D721Med (cell line): ENCODE data around the gene RAB33B.
A peak's percentile ranks its signal among the peaks of the same experiment; 100 is the strongest.
"Not testable (repeated sequence)": the region's sequence is repeated elsewhere in the genome, so short reads cannot be mapped to it uniquely, and the experiment has no call there.

ENCODE experiments used
- DNase-seq: peaks from one replicate; pipeline ENCODE4 v3.0.0; 2011; ENCODE audit warnings: low spot score; ENCODE audit not compliant: insufficient read length
- FAIRE-seq: peaks from 2 replicates; lab custom pipeline; 2011; peaks lifted over from hg19 to GRCh38; lab: Jason Lieb, UNC
- TF ChIP-seq, protein P1 (sequence below): IDR thresholded peaks from 2 replicates; pipeline ENCODE4 v1.5.1; 2012; ENCODE audit warnings: mild to moderate bottlenecking, control low read depth; ENCODE audit not compliant: insufficient read depth; ENCODE audit errors: missing control alignments

The RAB33B gene

DNA sequence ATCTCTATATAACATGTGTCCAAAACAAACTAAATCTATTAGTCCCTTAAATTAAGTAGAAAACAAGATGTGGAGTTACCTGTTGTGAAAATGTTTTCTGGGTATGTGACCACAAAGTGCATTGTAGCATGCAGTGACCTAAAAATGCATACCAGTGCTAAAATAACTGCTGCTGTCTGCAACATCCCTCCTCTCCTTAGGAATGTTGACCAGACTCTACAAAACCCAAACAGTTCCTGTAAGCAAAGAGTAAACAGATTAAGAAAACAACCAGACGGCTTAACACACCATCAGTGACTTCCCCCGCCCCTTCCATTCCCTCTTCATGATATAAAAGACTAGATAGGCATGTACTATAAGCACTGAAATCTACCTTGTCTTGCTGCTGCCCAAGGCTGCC is 15.8 kb upstream of the RAB33B start:
- TF ChIP-seq, protein P1, sequence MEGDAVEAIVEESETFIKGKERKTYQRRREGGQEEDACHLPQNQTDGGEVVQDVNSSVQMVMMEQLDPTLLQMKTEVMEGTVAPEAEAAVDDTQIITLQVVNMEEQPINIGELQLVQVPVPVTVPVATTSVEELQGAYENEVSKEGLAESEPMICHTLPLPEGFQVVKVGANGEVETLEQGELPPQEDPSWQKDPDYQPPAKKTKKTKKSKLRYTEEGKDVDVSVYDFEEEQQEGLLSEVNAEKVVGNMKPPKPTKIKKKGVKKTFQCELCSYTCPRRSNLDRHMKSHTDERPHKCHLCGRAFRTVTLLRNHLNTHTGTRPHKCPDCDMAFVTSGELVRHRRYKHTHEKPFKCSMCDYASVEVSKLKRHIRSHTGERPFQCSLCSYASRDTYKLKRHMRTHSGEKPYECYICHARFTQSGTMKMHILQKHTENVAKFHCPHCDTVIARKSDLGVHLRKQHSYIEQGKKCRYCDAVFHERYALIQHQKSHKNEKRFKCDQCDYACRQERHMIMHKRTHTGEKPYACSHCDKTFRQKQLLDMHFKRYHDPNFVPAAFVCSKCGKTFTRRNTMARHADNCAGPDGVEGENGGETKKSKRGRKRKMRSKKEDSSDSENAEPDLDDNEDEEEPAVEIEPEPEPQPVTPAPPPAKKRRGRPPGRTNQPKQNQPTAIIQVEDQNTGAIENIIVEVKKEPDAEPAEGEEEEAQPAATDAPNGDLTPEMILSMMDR: no peak
- DNase-seq: no peak
- FAIRE-seq: no peak

DNA sequence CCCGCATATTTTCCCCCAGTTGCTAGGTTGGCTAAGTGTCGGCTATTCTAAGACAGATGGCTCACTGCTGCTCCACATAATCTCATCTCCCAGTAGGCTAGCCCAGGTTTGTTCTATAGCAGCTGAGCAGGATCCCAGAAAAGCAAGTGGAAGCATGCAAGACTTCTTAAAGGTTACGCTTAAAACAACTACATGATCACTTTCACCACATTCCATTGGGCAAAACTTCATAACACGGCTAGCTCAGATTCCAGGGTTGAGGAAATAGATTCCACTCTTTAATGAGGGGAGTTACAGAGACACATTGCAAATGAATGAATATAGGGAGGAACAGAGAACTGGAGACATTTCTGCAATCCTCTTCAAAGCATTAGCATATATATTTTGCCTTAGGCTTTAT is 12.9 kb upstream of the RAB33B start:
- FAIRE-seq (no peak), DNase-seq (no peak)
- TF ChIP-seq, protein P1: no peak

DNA sequence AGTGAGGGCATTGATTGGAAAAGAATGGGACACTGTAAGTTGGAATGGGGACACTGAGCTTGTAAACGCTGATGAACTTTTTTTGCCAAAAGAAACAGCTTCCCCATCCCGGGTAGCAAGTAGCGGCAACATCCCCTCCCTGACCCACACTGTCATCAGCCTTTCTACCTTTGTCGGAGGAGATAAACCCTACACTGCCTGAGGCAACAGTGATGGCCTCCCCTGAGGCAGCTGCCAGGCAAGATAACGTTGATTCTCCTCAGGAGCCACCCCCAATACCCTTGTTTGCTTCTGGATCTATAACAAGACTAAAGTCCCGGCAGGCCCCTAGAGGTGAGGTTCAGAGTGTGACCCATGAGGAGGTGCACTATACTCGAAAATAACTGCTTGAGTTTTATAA is 10.3 kb upstream of the RAB33B start:
- FAIRE-seq (no peak), DNase-seq (no peak)
- TF ChIP-seq, protein P1: no peak

DNA sequence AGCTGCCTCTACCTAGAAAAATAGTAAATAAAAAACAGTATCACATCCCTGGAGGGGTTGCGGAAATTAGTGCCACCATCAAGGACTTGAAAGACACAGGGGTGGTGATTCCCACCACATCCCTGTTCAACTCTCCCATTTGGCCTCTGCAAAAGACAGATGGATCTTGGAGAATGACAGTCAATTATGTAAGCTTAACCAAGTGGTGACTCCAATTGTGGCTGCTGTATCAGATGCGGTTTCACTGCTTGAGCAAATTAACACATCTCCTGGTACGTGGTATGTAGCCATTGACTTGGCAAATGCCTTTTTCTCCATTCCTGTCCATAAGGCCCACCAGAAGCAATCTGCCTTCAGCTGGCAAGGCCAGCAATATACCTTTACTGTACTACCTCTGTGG is 9.0 kb upstream of the RAB33B start:
- FAIRE-seq, DNase-seq: not testable (repeated sequence)

DNA sequence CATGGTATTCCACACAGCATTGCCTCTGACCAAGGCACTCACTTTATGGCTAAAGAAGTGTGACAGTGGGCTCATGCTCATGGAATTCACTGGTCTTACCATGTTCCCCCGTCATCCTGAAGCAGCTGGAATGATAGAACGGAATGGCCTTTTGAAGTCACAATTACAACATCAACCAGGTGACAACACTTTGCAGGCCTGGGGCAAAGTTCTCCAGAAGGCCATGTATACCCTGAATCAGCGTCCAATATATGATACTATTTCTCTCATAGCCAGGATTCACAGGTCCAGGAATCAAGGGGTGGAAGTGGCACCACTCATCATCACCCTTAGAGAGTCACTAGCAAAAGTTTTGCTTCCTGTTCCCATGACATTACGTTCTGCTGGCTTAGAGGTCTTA is 6.8 kb upstream of the RAB33B start:
- not testable (repeated sequence) for DNase-seq, FAIRE-seq

DNA sequence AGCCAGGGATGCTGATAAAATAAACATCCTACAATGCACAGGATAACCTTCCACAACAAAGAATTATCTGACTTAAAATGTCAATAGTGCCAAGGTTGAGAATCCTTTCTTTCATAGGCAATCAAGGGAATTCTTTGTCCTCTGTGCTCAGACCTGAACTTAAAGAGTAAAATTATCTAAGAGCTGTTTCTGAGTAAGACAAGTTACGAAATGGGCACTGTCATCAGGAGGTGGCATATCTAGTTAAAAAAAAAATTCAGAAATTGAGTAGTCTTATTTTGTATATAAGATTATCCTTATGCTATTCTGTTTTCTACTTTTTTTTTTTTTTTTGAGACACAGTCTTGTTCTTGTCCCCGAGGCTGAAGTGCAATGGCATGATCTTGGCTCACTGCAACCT is 3.3 kb upstream of the RAB33B start:
- TF ChIP-seq, protein P1: no peak
- DNase-seq: no peak
- FAIRE-seq: no peak

DNA sequence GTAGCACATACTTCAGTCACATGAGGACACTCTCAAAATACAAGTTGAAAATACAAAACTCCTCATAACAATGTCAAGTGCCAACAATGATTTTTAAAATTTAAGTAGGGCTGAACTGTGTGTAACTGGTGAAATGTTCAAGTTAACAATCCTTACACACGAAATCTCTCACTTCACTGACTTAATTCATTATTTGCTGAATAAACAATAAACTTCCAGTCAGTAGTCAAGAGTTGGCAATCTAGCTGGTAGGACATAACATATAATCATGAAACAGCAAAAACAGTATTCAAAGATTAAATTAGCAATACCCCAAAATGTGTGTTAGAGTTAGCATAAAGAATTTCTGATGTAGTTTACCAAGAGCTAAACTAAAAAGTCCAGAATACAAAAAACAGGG is 1.9 kb upstream of the RAB33B start:
- TF ChIP-seq, protein P1: no peak
- FAIRE-seq: no peak
- no peak for DNase-seq

DNA sequence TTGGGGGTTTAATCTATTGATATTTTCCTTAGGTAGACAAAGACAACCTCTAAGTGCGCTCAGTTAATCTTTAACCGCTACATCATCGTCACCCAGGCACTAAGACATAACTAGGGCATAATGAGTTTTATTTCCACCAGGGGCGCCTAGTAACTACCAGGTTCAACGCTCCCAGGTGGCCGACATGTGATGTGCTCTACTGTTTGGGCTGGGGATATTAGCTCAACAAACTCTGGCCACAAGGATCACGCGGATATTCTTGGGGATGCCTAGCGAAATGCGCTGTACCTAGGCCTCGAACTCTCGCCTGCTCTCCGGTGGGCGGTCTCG is 915 bp upstream of the RAB33B start:
- DNase-seq: no peak
- FAIRE-seq: no peak
- TF ChIP-seq, protein P1: peak; percentile 22
